A673 (cell line): ENCODE measurements around the gene SLCO2A1.

Source experiments
- CTCF ChIP-seq: fragments of 300-800, 200-600 bp; sonication (generic); conservative IDR thresholded peaks from 2 replicates; pipeline ENCODE4 v1.5.1; 2017; ENCODE audit warnings: low read depth, mild to moderate bottlenecking, antibody characterized with exemption, low read length, moderate library complexity, mixed read lengths
- EZH2 ChIP-seq: fragments of 200-600 bp; sonication (generic); IDR thresholded peaks from 2 replicates; pipeline ENCODE4 v1.6.1; 2017; ENCODE audit warnings: borderline replicate concordance, low read depth, mild to moderate bottlenecking, mixed read lengths, antibody characterized with exemption, low read length; ENCODE audit not compliant: poor library complexity, severe bottlenecking

DNA sequence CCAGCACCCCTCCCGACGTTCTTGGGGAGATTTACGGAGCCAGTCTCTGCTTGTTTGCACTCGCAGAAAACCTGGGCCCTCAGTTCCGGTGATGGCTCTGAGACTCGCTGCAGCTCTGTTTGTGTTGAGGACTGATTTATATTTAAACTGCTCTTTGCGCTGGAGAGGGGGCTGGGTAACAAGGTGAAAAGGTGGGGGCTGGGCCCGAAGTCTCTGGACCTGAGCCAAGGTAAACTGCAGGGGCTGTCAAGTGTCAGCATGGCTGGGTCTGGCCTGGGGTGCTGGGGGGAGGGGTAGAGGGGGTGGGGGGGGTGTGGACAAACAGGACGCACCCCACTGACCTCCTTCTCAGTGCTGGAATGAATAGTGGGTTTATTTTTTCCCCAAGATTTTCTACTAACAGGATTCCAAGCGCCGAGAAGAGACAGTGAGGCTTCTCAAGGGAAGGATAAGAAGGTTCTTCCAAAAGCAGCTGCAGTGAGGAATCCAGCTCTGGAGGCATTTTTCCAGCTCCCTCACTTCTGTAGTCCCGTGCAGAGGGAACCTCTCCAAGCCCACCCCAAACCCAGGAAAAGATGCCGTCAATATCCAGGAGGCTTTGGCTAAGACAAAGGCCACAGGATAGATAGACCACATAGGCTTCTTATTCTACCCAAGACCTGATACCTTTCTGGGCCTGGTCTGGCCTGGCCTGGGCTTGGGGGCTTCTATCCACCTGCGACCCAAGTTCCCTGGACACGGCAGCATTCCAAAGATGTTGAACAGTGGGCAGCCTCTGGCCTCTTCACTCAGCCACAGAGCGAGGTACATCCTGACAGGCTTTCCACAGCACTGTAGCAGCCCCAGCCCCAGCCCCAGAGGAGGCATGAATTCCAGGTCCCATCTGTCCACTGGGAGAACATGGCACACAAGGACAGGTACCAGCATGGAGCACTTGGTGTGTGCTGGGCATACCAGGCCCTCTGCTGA, 938 bp upstream of the SLCO2A1 start:
- TF ChIP-seq CTCF: no peak
- TF ChIP-seq EZH2: no peak
